Measurements from ENCODE around the gene SOCS3.

SOCS3 gene

GRCh38 chr17:78318843-78319242, 41.0 kb downstream of the SOCS3 start:
- TF ChIP-seq CTCF (conservative IDR thresholded peaks at IDR 0.05; ENCODE audit: low read depth, low read length) = no peak
- no peak overlapping the region for H3K4me3 ChIP-seq (ENCODE audit: low read length)
- DNase-seq (ENCODE audit: low read depth) = no peak

- no peak for DNase-seq (ENCODE audit: low read depth)
- TF ChIP-seq CTCF (conservative IDR thresholded peaks at IDR 0.05; ENCODE audit: low read depth, low read length) = no peak
- no peak overlapping the region for H3K4me3 ChIP-seq (ENCODE audit: low read length)
Observed at GRCh38 chr17:78318407-78318806, 41.5 kb downstream of the SOCS3 start.

- TF ChIP-seq CTCF (conservative IDR thresholded peaks at IDR 0.05; ENCODE audit: low read depth, low read length) = no peak
- no peak for DNase-seq (ENCODE audit: low read depth)
- H3K4me3 ChIP-seq (ENCODE audit: low read length) = no peak overlapping the region
Observed at GRCh38 chr17:78317794-78318400, 42.0 kb downstream of the SOCS3 start.

GRCh38 chr17:78316867-78317789, 42.7 kb downstream of the SOCS3 start:
- no peak overlapping the region for H3K4me3 ChIP-seq (ENCODE audit: low read length)
- DNase-seq (ENCODE audit: low read depth) = no peak
- TF ChIP-seq CTCF (conservative IDR thresholded peaks at IDR 0.05; ENCODE audit: low read depth, low read length) = no peak

- H3K4me3 ChIP-seq (ENCODE audit: low read length) = no peak overlapping the region
- no peak for TF ChIP-seq CTCF (conservative IDR thresholded peaks at IDR 0.05; ENCODE audit: low read depth, low read length)
- DNase-seq (ENCODE audit: low read depth) = no peak
Observed at GRCh38 chr17:78316115-78316866, 43.6 kb downstream of the SOCS3 start.

- no peak for TF ChIP-seq CTCF (conservative IDR thresholded peaks at IDR 0.05; ENCODE audit: low read depth, low read length)
- DNase-seq (ENCODE audit: low read depth) = no peak
- no peak overlapping the region for H3K4me3 ChIP-seq (ENCODE audit: low read length)
Observed at GRCh38 chr17:78315355-78316114, 44.3 kb downstream of the SOCS3 start.
